ENCODE results near the gene PALB2.
A peak's percentile ranks its signal among the peaks of the same experiment; 100 is the strongest.

Gene PALB2

DNA sequence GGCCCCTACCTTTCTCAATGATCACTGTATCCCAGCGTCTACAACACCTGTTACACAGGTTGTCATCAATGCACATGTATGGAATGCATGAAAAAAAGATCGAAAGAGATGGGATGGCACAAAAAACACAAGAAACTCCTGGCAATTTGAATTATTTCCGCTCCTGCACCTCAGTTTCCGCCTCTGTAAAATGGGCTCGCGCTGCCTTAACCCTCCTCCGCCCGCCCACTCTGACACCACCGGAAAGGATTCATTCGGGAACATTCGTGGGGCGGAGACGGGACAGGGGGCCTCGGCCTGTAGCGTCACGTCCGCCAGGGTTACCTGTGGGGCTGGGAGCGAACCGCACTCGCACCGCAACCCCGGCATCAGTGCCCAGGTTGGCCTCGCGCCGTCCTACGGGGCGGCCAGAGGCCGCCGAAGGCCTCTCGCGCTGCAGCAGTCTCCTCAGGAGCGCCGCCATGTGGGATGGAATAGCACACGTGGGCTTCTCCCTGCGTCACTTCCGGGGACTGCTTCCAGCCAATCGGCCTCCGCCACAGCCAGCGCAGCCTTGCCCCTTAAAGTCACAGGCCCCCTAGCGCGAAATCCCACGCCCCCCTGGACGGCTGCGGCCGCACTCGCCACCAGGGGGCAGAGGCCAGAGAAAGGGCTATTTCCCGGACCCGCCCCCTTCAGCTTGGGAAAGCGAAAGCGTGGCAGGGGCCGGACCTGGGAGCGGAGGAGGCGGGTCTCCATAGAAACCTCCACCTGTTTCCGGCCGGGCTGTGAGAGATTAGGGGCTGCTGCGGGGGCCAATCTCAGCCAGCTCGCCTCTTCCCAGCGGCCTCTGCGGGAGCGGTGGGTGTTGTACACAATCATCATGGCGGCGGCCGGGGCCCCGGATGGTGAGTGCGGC, 84.0 kb downstream of the PALB2 start, which contains the start of the genes EARS2 and UBFD1:
Gene EARS2 (minus strand): TSS at position 470 of the 898 bp plus-strand sequence. CDS start 7 bp downstream, at position 463.
Gene UBFD1 (plus strand): TSS at position 847 of the 898 bp plus-strand sequence. CDS start 16 bp downstream, at position 863.
- peak within 1 kb of the TSS; percentile 94 for H3K4me3 ChIP-seq (ENCODE audit: low read depth, low read length)
- TF ChIP-seq, protein P1, sequence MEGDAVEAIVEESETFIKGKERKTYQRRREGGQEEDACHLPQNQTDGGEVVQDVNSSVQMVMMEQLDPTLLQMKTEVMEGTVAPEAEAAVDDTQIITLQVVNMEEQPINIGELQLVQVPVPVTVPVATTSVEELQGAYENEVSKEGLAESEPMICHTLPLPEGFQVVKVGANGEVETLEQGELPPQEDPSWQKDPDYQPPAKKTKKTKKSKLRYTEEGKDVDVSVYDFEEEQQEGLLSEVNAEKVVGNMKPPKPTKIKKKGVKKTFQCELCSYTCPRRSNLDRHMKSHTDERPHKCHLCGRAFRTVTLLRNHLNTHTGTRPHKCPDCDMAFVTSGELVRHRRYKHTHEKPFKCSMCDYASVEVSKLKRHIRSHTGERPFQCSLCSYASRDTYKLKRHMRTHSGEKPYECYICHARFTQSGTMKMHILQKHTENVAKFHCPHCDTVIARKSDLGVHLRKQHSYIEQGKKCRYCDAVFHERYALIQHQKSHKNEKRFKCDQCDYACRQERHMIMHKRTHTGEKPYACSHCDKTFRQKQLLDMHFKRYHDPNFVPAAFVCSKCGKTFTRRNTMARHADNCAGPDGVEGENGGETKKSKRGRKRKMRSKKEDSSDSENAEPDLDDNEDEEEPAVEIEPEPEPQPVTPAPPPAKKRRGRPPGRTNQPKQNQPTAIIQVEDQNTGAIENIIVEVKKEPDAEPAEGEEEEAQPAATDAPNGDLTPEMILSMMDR (IDR thresholded peaks at IDR 0.05; ENCODE audit: low read depth, low read length) = peak; percentile 79

DNA sequence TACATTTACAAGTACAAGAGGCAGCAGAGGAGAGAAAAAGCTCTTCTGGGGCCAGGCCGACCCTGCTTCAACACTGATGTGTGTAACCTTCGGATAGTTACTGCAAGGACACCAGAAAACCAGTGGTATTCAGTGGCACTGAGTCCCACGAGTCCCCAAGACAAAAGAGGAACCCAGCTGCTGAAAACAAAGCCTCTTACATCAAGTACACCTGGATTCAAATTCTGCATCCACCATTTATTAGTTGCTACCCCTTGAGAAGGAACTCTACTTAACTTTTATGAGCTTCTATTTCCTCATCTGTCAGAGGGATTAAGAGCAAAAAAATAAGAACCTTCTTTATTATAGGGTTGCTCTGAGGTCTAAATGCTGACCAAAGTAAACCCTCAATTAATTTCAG, 86.6 kb downstream of the PALB2 start:
- TF ChIP-seq, protein P1 (IDR thresholded peaks at IDR 0.05; ENCODE audit: low read depth, low read length) = no peak
- no peak overlapping the region for H3K4me3 ChIP-seq (ENCODE audit: low read depth, low read length)
